Ectodermal cell (in vitro differentiated cells): ENCODE data around the gene SSH2.

Experiments used
- H3K27ac ChIP-seq: 2 replicates; pipeline ENCODE4 v1.7.0; 2013; ENCODE audit warnings: mild to moderate bottlenecking, low read depth, low read length; ENCODE audit not compliant: insufficient read depth, poor library complexity, severe bottlenecking
- H3K27me3 ChIP-seq: 2 replicates; pipeline ENCODE4 v1.7.0; 2013; ENCODE audit warnings: mild to moderate bottlenecking, low read length; ENCODE audit not compliant: insufficient read depth, control insufficient read depth, poor library complexity, severe bottlenecking
- H3K36me3 ChIP-seq: one replicate; pipeline ENCODE4 v1.7.0; 2013; ENCODE audit warnings: low read length; ENCODE audit not compliant: control insufficient read depth, insufficient read depth
- H3K4me1 ChIP-seq: one replicate; pipeline ENCODE4 v1.7.0; 2013; ENCODE audit warnings: low read length; ENCODE audit not compliant: control insufficient read depth, insufficient read depth
- H3K4me3 ChIP-seq: 2 replicates; pipeline ENCODE4 v1.7.0; 2013; ENCODE audit warnings: low read depth, low read length, control low read depth; ENCODE audit not compliant: insufficient read depth
- H3K9me3 ChIP-seq: 2 replicates; pipeline ENCODE4 v1.7.0; 2013; ENCODE audit warnings: mild to moderate bottlenecking, low read length, moderate library complexity; ENCODE audit not compliant: control insufficient read depth
- WGBS, 2 experiments: methylation state at CpG; one replicate each; pipeline ENCODE4 v1.1.7; 2013; ENCODE audit warnings: missing lambda C conversion rate in 2 of 2; 5-methylcytosine and 5-hydroxymethylcytosine counted together

Gene SSH2

GRCh38 chr17:29603109-29603674 is 326.8 kb downstream of the SSH2 start:
- Histone ChIP-seq H3K9me3 (no peaks in the 10 kb centered on the region), H3K36me3 (no peaks in the 10 kb centered on the region), H3K4me1 (peaks cover under 1% of the 10 kb centered on the region), H3K4me3 (no peak overlapping the region), H3K27me3 (no peaks in the 10 kb centered on the region), H3K27ac (no peak overlapping the region)
- 96 to 97% methylated on average over 6 of the region's 6 CpGs for WGBS, 2 experiments

GRCh38 chr17:29597361-29598172 is 332.5 kb downstream of the SSH2 start:
- Histone ChIP-seq H3K4me3 (no peak overlapping the region), H3K27ac (peak overlapping the region; percentile 16), H3K9me3 (no peaks in the 10 kb centered on the region), H3K36me3 (no peaks in the 10 kb centered on the region), H3K27me3 (peaks cover 6% of the 10 kb centered on the region), H3K4me1 (peaks cover 45% of the 10 kb centered on the region)
- WGBS, 2 experiments: 32 to 38% methylated on average over 13 of the region's 13 CpGs

DNA sequence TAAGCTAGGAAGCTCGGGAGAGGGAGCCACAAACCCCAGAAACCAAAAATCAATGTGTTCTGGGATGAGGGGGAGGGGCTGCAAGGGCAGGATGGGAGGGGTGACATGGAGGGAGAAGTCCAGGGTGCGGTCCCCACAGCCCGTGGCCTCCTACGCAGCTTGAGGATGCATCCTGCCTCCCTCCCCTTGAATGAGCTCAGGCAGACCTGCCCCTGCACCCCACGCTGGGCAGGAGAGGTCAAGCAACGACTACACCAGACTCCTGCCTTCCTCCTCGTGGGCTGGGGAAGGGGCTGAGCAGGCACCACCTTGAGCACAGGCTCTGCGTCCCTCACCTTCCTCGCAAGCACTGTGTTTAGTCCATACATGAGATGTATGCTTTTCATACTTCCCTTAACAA is 333.2 kb downstream of the SSH2 start:
- Histone ChIP-seq H3K4me1 (peaks cover 51% of the 10 kb centered on the region), H3K27ac (no peak overlapping the region), H3K27me3 (peaks cover 6% of the 10 kb centered on the region), H3K9me3 (no peaks in the 10 kb centered on the region), H3K36me3 (no peaks in the 10 kb centered on the region), H3K4me3 (no peak overlapping the region)
- 46 to 50% methylated on average over 9 of the region's 9 CpGs for WGBS, 2 experiments

DNA sequence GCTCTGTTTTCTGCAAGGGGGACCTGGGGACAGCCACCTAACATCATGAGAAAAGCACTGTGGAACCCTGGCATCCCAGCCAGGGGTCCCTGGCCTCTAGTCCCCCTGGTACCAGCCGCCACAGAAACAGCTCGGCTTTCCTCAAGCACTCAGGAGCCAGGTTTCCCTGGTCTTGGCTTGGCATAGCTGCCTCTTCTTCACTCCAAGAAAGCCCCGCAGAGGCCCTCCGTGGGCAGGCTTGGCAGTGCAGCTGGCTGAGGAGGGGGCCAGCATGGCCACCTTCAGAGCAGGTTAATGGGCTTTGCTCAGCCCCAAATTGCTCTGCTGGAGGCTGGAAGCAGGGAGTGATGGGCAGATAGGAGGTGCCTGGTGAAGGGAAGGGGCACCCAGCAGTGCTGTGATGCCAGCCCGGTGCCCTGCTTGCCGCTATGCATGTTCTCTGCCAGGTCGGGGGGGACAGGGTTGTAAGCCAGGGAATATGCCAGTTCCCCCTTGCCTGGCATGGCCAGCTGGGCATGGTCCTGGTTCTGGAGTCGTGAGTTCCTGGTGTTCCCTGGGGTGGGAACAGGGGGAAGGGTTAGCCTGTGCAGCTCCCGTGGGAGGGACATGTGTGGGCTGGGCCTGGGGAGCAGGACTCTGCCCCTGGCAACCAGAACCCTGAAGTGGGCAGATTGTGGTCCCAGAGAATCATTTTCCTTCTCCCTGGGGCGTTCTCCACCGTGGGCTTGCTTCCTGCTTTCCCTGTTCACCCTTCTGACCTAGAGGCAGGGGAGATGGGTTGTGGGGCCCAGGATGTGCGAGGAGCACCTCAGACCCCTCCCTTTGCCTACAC is 333.9 kb downstream of the SSH2 start:
- Histone ChIP-seq H3K36me3 (no peaks in the 10 kb centered on the region), H3K4me1 (peaks cover 51% of the 10 kb centered on the region), H3K27ac (no peak overlapping the region), H3K27me3 (peaks cover 6% of the 10 kb centered on the region), H3K4me3 (no peak overlapping the region), H3K9me3 (no peaks in the 10 kb centered on the region)
- WGBS, 2 experiments: 84 to 86% methylated on average over 12 of the region's 12 CpGs

DNA sequence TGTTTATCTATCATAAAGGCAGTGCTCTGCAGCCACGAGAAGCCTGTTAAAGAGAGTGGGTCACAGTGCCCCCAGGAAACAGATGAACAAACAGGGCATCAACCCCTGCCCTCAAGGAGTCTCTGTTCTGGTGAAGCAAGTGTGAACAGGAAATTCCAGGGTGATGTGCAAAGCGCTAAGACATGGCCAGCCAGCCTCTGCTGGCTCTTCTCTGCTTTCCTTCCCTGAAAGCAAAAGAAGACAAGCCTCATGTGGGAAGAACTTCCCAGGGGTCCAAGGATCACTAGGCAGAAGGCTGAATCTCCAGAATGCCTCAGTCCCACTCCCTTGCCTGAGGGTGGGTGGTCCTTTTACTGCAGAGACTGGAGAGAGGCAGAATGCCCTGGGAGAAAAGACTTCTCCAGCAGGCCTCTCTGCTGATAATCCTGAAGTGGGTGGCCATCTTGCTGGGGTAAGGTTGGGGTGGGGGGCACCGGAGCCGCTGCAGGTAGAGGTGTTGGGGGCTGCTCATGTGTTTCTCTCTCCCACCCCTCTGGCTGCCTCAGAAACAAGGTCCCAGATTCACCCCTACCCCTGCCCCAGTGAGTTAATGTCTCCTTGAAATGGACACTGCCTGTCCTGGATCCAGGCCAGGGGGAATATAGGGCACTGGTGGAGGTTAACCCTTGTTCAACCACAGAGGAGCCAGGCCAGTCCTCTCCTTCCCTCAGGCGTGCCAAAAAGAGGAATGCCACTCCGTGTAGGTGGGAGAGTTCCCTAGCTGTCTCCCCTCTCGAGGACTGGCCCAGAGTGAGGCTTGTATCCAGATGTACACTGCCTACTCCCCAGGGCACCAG is 334.7 kb downstream of the SSH2 start:
- Histone ChIP-seq H3K27me3 (peaks cover 11% of the 10 kb centered on the region), H3K27ac (no peak overlapping the region), H3K4me1 (peaks cover 56% of the 10 kb centered on the region), H3K4me3 (no peak overlapping the region), H3K36me3 (no peaks in the 10 kb centered on the region), H3K9me3 (no peaks in the 10 kb centered on the region)
- WGBS, 2 experiments: 70 to 74% methylated on average over 7 of the region's 7 CpGs

DNA sequence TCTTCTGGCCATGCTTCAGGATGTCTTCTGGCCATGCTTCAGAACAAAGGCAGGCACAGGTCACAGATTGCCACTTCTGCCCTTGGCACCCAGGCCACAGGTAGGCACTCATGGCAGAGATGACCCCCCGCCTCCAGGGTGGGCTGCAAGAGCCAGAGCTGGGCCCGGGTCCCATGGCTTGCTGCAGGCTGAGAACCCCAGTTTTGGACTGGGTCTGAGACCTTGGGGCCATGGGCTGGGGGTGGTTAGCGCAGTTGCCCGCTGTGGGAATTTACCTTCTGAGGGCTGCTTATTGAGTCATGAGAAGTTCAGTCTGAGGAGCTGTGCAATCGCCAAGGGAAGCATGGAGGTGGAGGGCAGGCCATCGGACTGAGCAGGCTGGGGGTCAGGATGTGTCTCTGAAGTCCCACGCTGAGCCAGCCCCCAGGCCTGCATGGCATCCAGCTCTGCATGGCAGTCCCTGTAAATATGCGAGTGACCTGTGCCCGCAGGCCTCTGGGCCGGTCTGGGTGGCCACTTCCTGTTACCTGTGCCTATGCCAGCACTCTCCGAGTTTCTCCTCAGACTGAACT is 335.4 kb downstream of the SSH2 start:
- H3K4me1 ChIP-seq: peaks cover 63% of the 10 kb centered on the region
- H3K4me3 ChIP-seq: no peak overlapping the region
- WGBS, 2 experiments: 89 to 90% methylated on average over 11 of the region's 11 CpGs
- H3K27me3 ChIP-seq: peaks cover 16% of the 10 kb centered on the region
- no peaks in the 10 kb centered on the region for H3K9me3 ChIP-seq
- no peaks in the 10 kb centered on the region for H3K36me3 ChIP-seq
- H3K27ac ChIP-seq: no peak overlapping the region

DNA sequence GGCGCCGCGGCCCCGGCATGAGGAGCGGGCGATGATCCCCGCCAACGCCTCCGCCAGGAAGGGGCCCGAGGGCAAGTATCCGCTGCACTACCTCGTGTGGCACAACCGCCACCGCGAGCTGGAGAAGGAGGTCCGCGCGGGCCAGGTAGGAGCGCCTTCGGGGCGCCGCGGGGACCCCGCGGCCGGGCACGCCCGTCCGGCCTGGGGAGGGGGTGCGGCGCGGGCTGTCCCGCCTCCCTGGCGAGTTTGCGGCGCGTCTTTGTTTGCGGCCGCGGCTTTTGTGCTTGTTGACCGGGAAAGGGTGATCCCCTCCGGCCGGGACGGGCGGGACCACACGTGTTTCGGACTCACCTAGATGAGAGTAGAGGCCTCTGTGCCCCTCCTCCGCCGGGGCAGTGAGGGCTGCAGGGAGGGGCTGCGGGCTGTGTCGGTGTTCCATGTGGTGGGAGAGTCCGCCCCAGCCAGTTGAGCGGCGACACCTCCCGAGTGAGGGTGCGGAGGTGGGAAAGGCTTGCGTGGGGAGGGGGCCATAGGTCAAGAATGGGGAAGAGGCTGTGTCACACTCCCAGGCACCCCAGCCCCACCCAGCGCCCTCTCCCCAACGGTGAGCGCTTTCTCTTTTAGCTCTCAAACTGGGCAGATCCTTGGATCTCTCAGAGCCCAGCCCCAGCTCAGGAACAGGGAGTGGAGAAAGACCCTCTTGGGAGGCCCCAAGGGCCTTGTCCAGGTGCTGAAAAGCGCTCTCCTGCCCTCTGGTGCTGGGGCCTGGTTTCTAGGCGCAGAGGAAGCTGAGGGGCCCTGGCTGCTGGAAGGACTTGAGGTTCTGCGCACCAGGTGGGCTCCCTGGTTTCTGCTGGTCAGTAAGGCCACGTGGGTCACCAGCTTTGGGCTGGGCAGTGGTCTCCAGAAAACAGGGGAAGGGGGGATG is 336.2 kb downstream of the SSH2 start:
- Histone ChIP-seq H3K4me3 (peak overlapping the region; percentile 56), H3K27me3 (peaks cover 16% of the 10 kb centered on the region), H3K36me3 (no peaks in the 10 kb centered on the region), H3K4me1 (peaks cover 63% of the 10 kb centered on the region), H3K27ac (no peak overlapping the region), H3K9me3 (no peaks in the 10 kb centered on the region)
- WGBS, 2 experiments: 2% methylated on average over 64 of the region's 64 CpGs

GRCh38 chr17:29592850-29593551 is 337.0 kb downstream of the SSH2 start, which contains the start of gene ANKRD13B:
TSS of gene ANKRD13B (plus strand) at chr17:29593132. CDS start at chr17:29593622, 490 bp downstream.
- H3K36me3 ChIP-seq: no peaks in the 10 kb centered on the region
- H3K4me3 ChIP-seq: peak within 1 kb of the TSS; percentile 56
- peak within 1 kb of the TSS; percentile 74 for H3K27ac ChIP-seq
- 1% methylated on average over 96 of the region's 96 CpGs for WGBS, 2 experiments
- H3K27me3 ChIP-seq: peaks cover 16% of the 10 kb centered on the region
- no peaks in the 10 kb centered on the region for H3K9me3 ChIP-seq
- H3K4me1 ChIP-seq: peaks cover 66% of the 10 kb centered on the region
